HG03378 (cell line): Measurements from ENCODE around the gene NOXRED1.

ENCODE experiments used
- ATAC-seq: cut with Tn5 transposase; IDR thresholded peaks from one replicate; pipeline ENCODE4 v1.9.1; 2021; ENCODE audit warnings: mild to moderate bottlenecking, moderate library complexity; ENCODE audit not compliant: unreplicated experiment

NOXRED1 gene

GRCh38 chr14:77346495-77346894, 76.8 kb downstream of the NOXRED1 start:
- no peak for ATAC-seq

DNA sequence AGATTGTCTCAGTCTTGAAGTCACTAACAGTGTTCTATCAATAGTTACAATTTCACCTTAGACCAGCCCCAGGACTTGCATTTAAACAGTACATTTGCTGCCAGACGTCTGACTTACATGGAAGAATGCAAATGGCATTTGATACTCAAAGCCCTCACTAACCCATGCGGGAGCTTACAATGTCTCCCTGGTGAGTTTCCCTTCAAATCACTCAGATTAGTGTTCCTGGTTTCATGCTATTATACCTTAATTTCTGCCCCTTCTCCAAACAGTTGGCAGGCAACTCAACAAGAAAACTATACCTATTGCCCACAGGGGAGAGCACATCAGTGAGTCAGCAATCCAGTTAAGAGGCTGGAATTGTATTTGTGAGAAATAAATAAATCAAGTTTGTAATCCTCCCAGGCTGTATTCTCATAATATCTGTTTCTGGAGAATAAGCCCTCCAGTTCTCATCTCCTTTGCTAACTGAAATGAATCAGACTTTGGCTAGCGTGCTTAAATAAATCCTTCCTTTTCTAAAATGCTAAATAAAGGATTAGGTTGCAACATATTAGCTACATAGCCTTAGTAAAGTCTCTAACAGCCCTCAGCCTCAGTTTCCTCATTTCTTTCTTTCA, 78.8 kb downstream of the NOXRED1 start:
- ATAC-seq: no peak
